ENCODE data around the gene TBL1Y. TPM values are rescaled to one million over a fixed set of nuclear protein-coding genes. Genes with fewer than 3 reads are reported as not detected.

TBL1Y gene
- total and polyA plus RNA-seq, 2 of the 13 experiments (the other 11 are each of a cell fraction or from before 2014, with no cell fraction given): 0.37 to 1.4 TPM

DNA sequence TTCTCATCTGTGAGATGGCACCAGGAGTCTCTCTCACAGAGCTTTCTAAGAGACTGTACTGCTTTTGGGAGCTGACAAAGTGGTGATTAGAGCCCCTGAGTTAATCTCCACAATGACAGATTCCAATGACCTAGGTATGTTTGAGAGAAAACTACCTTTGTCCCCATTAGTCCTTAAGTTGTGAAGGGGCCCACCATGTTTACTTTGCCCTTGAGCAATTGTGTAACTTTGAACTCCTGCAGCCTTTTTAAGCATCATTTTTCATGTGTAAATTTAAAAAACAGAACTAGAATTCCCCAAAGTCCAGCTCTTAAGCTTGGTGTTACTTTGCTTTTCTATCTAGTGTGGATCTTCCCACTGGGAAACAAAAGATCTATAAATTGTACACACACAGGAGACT is 2.9 kb downstream of the TBL1Y start (continued):
- TF ChIP-seq, protein P1, sequence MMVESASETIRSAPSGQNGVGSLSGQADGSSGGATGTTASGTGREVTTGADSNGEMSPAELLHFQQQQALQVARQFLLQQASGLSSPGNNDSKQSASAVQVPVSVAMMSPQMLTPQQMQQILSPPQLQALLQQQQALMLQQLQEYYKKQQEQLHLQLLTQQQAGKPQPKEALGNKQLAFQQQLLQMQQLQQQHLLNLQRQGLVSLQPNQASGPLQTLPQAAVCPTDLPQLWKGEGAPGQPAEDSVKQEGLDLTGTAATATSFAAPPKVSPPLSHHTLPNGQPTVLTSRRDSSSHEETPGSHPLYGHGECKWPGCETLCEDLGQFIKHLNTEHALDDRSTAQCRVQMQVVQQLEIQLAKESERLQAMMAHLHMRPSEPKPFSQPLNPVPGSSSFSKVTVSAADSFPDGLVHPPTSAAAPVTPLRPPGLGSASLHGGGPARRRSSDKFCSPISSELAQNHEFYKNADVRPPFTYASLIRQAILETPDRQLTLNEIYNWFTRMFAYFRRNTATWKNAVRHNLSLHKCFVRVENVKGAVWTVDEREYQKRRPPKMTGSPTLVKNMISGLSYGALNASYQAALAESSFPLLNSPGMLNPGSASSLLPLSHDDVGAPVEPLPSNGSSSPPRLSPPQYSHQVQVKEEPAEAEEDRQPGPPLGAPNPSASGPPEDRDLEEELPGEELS (CRISPR knock-in tag; IDR thresholded peaks at IDR 0.05): no peak
- TF ChIP-seq ZBTB7B (CRISPR knock-in tag; IDR thresholded peaks at IDR 0.05): no peak
- no peak for TF ChIP-seq ZNF567 (CRISPR knock-in tag; IDR thresholded peaks at IDR 0.05; ENCODE audit: borderline replicate concordance)
- TF ChIP-seq, protein P2, sequence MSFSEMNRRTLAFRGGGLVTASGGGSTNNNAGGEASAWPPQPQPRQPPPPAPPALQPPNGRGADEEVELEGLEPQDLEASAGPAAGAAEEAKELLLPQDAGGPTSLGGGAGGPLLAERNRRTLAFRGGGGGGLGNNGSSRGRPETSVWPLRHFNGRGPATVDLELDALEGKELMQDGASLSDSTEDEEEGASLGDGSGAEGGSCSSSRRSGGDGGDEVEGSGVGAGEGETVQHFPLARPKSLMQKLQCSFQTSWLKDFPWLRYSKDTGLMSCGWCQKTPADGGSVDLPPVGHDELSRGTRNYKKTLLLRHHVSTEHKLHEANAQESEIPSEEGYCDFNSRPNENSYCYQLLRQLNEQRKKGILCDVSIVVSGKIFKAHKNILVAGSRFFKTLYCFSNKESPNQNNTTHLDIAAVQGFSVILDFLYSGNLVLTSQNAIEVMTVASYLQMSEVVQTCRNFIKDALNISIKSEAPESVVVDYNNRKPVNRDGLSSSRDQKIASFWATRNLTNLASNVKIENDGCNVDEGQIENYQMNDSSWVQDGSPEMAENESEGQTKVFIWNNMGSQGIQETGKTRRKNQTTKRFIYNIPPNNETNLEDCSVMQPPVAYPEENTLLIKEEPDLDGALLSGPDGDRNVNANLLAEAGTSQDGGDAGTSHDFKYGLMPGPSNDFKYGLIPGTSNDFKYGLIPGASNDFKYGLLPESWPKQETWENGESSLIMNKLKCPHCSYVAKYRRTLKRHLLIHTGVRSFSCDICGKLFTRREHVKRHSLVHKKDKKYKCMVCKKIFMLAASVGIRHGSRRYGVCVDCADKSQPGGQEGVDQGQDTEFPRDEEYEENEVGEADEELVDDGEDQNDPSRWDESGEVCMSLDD (CRISPR knock-in tag; IDR thresholded peaks at IDR 0.05; ENCODE audit: borderline replicate concordance): no peak
- TF ChIP-seq ZNF350 (CRISPR knock-in tag; IDR thresholded peaks at IDR 0.05; ENCODE audit: borderline replicate concordance, low read depth): no peak
- no peak for TF ChIP-seq ZSCAN31 (CRISPR knock-in tag; IDR thresholded peaks at IDR 0.05; ENCODE audit: low read depth)
- no peak for TF ChIP-seq ZNF629 (CRISPR knock-in tag; conservative IDR thresholded peaks at IDR 0.05)
- peak; percentile 34 for TF ChIP-seq HNF4A (CRISPR knock-in tag; IDR thresholded peaks at IDR 0.05)
- TF ChIP-seq MZF1 (CRISPR knock-in tag; IDR thresholded peaks at IDR 0.05; ENCODE audit: borderline replicate concordance): no peak
- TF ChIP-seq SP140L (CRISPR knock-in tag; IDR thresholded peaks at IDR 0.05; ENCODE audit: borderline replicate concordance): no peak
- no peak for TF ChIP-seq RFX5 (IDR thresholded peaks at IDR 0.05; ENCODE audit: low read depth, low read length)
- TF ChIP-seq, protein P3, sequence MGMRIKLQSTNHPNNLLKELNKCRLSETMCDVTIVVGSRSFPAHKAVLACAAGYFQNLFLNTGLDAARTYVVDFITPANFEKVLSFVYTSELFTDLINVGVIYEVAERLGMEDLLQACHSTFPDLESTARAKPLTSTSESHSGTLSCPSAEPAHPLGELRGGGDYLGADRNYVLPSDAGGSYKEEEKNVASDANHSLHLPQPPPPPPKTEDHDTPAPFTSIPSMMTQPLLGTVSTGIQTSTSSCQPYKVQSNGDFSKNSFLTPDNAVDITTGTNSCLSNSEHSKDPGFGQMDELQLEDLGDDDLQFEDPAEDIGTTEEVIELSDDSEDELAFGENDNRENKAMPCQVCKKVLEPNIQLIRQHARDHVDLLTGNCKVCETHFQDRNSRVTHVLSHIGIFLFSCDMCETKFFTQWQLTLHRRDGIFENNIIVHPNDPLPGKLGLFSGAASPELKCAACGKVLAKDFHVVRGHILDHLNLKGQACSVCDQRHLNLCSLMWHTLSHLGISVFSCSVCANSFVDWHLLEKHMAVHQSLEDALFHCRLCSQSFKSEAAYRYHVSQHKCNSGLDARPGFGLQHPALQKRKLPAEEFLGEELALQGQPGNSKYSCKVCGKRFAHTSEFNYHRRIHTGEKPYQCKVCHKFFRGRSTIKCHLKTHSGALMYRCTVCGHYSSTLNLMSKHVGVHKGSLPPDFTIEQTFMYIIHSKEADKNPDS (CRISPR knock-in tag; IDR thresholded peaks at IDR 0.05): no peak
- TF ChIP-seq GATAD2A (CRISPR knock-in tag; IDR thresholded peaks at IDR 0.05): 0 out of 2 replicates have a peak, but pooled peaks have one; percentile 23
- TF ChIP-seq, protein P4, sequence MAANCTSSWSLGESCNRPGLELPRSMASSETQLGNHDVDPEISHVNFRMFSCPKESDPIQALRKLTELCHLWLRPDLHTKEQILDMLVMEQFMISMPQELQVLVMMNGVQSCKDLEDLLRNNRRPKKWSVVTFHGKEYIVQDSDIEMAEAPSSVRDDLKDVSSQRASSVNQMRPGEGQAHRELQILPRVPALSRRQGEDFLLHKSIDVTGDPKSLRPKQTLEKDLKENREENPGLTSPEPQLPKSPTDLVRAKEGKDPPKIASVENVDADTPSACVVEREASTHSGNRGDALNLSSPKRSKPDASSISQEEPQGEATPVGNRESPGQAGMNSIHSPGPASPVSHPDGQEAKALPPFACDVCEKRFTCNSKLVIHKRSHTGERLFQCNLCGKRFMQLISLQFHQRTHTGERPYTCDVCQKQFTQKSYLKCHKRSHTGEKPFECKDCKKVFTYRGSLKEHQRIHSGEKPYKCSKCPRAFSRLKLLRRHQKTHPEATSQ (CRISPR knock-in tag; IDR thresholded peaks at IDR 0.05; ENCODE audit: borderline replicate concordance): no peak
- TF ChIP-seq SOX13 (IDR thresholded peaks at IDR 0.05): no peak
- TF ChIP-seq SOX13 (CRISPR knock-in tag; conservative IDR thresholded peaks at IDR 0.05 in 1 of 2, IDR thresholded peaks at IDR 0.05 in 1 of 2): peak in 1 of 2 experiments; percentile 57; a peak in 2 of 4 replicates
- peak in 1 of 2 experiments; percentile 53; a peak in 1 of 4 replicates for TF ChIP-seq EP300 (IDR thresholded peaks at IDR 0.05; ENCODE audit: low read depth in 2 of 2, low read length in 2 of 2)
- no peak for TF ChIP-seq EP300 (CRISPR knock-in tag; IDR thresholded peaks at IDR 0.05; ENCODE audit: borderline replicate concordance)
- no peak for TF ChIP-seq ZNF746 (CRISPR knock-in tag; IDR thresholded peaks at IDR 0.05)
- no peak for TF ChIP-seq ZNF274 (CRISPR knock-in tag; IDR thresholded peaks at IDR 0.05)
- no peak for TF ChIP-seq CAMTA2 (CRISPR knock-in tag; IDR thresholded peaks at IDR 0.05; ENCODE audit: borderline replicate concordance)
- TF ChIP-seq ZNF354B (CRISPR knock-in tag; IDR thresholded peaks at IDR 0.05): no peak
- no peak for TF ChIP-seq FOXA1 (IDR thresholded peaks at IDR 0.05)
- peak; percentile 60 for TF ChIP-seq FOXA1 (CRISPR knock-in tag; IDR thresholded peaks at IDR 0.05)

All from HepG2 (cell line).